MM.1S (cell line): ENCODE results near the gene PARP3.

Source experiments
- EZH2 ChIP-seq: fragments of 300-600 bp; sonication (generic); optimal IDR thresholded peaks from 2 replicates; pipeline ENCODE3; 2017; ENCODE audit warnings: low read depth, mild to moderate bottlenecking, antibody characterized with exemption, low read length, mixed read lengths
- TF ChIP-seq, protein P1 (sequence below): fragments of 300-600 bp; sonication (generic); IDR thresholded peaks from 2 replicates; pipeline ENCODE4 v1.5.1; 2016; ENCODE audit warnings: antibody characterized with exemption, low read length, mixed read lengths

DNA sequence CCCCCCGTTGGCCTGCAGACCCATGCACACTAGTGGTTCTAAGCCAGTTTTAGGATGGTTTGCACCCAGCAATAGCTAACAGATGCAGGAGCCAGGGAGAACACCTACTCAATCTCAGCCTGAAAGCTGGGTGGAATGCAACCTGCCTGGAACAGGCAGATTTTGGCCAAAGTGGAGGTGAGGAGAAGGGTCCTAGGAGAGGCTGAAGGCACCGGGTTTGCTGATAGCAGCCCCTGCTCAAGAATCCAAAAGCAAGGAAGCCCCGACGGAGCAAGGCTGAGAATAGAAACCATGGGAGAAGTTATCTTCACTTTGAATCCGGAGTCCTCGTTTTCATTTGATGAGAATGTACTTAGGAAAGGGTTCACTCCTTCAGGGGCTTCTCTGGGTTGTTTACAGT is 10.4 kb upstream of the PARP3 start:
- TF ChIP-seq, protein P1, sequence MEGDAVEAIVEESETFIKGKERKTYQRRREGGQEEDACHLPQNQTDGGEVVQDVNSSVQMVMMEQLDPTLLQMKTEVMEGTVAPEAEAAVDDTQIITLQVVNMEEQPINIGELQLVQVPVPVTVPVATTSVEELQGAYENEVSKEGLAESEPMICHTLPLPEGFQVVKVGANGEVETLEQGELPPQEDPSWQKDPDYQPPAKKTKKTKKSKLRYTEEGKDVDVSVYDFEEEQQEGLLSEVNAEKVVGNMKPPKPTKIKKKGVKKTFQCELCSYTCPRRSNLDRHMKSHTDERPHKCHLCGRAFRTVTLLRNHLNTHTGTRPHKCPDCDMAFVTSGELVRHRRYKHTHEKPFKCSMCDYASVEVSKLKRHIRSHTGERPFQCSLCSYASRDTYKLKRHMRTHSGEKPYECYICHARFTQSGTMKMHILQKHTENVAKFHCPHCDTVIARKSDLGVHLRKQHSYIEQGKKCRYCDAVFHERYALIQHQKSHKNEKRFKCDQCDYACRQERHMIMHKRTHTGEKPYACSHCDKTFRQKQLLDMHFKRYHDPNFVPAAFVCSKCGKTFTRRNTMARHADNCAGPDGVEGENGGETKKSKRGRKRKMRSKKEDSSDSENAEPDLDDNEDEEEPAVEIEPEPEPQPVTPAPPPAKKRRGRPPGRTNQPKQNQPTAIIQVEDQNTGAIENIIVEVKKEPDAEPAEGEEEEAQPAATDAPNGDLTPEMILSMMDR: no peak
- TF ChIP-seq EZH2: no peak
